Measurements from ENCODE around the gene APOB. TPM values are rescaled to one million over a fixed set of nuclear protein-coding genes. Genes with fewer than 3 reads are reported as not detected.

APOB gene
- total RNA-seq, 6 experiments from 2014 or later, result not detected

GRCh38 chr2:20972792-20973565 is 70.9 kb downstream of the APOB start:
- Mint-ChIP-seq H3K4me1 (ENCODE audit: low read depth) (no peaks in the 10 kb centered on the region), H3K27ac (no peak overlapping the region), H3K9me3 (no peaks in the 10 kb centered on the region), H3K4me3 (no peak overlapping the region), H3K27me3 (ENCODE audit: insufficient read depth) (peaks cover 6% of the 10 kb centered on the region), H3K36me3 (ENCODE audit: low read depth) (no peaks in the 10 kb centered on the region)
- DNase-seq, result no peak
- TF ChIP-seq, protein P1, sequence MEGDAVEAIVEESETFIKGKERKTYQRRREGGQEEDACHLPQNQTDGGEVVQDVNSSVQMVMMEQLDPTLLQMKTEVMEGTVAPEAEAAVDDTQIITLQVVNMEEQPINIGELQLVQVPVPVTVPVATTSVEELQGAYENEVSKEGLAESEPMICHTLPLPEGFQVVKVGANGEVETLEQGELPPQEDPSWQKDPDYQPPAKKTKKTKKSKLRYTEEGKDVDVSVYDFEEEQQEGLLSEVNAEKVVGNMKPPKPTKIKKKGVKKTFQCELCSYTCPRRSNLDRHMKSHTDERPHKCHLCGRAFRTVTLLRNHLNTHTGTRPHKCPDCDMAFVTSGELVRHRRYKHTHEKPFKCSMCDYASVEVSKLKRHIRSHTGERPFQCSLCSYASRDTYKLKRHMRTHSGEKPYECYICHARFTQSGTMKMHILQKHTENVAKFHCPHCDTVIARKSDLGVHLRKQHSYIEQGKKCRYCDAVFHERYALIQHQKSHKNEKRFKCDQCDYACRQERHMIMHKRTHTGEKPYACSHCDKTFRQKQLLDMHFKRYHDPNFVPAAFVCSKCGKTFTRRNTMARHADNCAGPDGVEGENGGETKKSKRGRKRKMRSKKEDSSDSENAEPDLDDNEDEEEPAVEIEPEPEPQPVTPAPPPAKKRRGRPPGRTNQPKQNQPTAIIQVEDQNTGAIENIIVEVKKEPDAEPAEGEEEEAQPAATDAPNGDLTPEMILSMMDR (IDR thresholded peaks at IDR 0.05), result no peak

DNA sequence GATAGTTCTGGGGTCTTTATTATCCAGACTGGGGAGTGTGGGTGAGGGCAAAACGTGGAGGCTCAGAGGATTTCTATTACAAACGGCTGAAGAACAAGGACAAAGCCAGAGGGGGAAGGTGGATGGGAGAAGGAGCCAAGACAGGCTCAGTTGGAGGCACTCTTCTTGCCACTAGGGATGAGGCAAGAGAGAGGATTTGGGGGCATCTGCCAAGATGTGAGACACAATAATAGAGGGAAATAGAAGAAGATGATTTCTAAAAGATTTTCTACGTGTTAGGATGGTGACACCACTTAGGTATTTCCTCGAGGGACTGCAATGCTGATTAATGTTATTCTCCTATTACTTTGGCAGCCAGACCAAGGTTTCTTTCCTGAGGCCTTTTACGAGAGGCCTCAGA is 71.8 kb downstream of the APOB start:
- Mint-ChIP-seq H3K4me1 (ENCODE audit: low read depth) (no peaks in the 10 kb centered on the region), H3K36me3 (ENCODE audit: low read depth) (no peaks in the 10 kb centered on the region), H3K9me3 (no peaks in the 10 kb centered on the region), H3K27me3 (ENCODE audit: insufficient read depth) (peaks cover 5% of the 10 kb centered on the region), H3K27ac (no peak overlapping the region), H3K4me3 (no peak overlapping the region)
- DNase-seq, result no peak
- TF ChIP-seq, protein P1 (IDR thresholded peaks at IDR 0.05), result no peak

GRCh38 chr2:20970068-20970467 is 73.8 kb downstream of the APOB start:
- no peak overlapping the region for H3K27ac Mint-ChIP-seq

DNA sequence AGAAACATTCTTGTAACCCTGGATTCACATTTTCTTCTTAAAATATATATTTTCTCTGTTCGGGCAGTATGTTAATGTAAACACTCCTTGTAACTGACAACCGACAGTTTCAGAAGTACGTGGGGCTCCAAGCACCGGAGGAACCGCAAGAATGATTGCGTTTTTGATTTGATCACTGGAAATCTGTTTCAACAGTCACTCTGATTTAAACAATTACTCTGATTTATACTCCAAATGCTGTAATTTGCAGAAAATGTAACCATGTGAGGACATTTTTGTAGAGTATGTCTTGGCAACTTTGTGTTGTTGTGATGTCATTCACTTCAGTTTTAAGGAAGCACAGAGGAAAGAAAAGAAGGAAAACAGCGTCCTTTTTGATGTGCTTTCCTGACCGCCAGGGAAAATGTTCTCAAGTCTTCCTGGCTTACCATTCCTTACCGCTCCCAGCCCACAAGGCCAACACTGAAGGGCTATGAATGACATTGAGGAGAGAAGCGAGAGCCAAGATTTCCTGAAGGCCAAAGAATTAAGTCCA is 77.7 kb downstream of the APOB start:
- peaks cover 9% of the 10 kb centered on the region; the same call in 1 of the 2 replicates for H3K27me3 Mint-ChIP-seq (ENCODE audit: insufficient read depth)
- H3K4me1 Mint-ChIP-seq (ENCODE audit: low read depth), result no peaks in the 10 kb centered on the region
- no peak overlapping the region for H3K27ac Mint-ChIP-seq
- TF ChIP-seq, protein P1 (IDR thresholded peaks at IDR 0.05), result no peak
- H3K4me3 Mint-ChIP-seq, result no peak overlapping the region
- no peaks in the 10 kb centered on the region for H3K36me3 Mint-ChIP-seq (ENCODE audit: low read depth)
- H3K9me3 Mint-ChIP-seq, result no peaks in the 10 kb centered on the region
- DNase-seq, result no peak

More at GRCh38 chr2:20970068-20970467, 73.8 kb downstream of the APOB start:
- Mint-ChIP-seq H3K27me3 (ENCODE audit: insufficient read depth) (peaks cover 9% of the 10 kb centered on the region), H3K4me3 (no peak overlapping the region), H3K36me3 (ENCODE audit: low read depth) (no peaks in the 10 kb centered on the region), H3K4me1 (ENCODE audit: low read depth) (no peaks in the 10 kb centered on the region), H3K9me3 (no peaks in the 10 kb centered on the region)
- TF ChIP-seq, protein P1 (IDR thresholded peaks at IDR 0.05), result no peak
- no peak for DNase-seq

DNA sequence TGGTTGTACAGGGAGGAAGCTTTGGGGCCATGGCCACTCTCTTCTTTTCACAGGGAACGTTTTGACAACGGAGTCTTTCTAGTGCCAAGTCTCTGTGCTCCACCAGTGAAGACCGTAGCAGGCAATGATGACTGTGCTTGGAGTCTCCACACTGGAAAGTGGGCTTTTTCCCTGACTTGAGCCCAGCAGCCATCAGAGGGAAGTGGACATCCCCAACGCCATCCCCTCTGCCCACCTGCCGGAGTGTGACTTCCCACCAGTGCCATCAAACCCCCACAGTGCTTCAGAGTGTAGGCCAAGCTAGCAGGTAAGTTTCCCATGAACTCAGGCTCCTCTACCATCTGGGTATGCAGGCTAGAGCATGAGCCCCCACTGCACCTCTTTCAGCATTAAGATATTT is 78.7 kb downstream of the APOB start:
- H3K27ac Mint-ChIP-seq, result no peak overlapping the region
- H3K36me3 Mint-ChIP-seq (ENCODE audit: low read depth), result no peaks in the 10 kb centered on the region
- TF ChIP-seq, protein P1 (IDR thresholded peaks at IDR 0.05), result no peak
- H3K4me1 Mint-ChIP-seq (ENCODE audit: low read depth), result no peaks in the 10 kb centered on the region
- H3K4me3 Mint-ChIP-seq, result no peak overlapping the region
- no peaks in the 10 kb centered on the region for H3K9me3 Mint-ChIP-seq
- no peak for DNase-seq
- H3K27me3 Mint-ChIP-seq (ENCODE audit: insufficient read depth), result peaks cover 14% of the 10 kb centered on the region; the same call in 1 of the 2 replicates
